Measurements from ENCODE around the gene SPTY2D1. TPM values are rescaled to one million over a fixed set of nuclear protein-coding genes. Genes with fewer than 3 reads are reported as not detected.
"Not testable (repeated sequence)": the region's sequence is repeated elsewhere in the genome, so short reads cannot be mapped to it uniquely, and the experiment has no call there.

SPTY2D1 gene
- total and polyA plus RNA-seq, 7 donors, result 4.8 to 17.8 (median 15.0) TPM

DNA sequence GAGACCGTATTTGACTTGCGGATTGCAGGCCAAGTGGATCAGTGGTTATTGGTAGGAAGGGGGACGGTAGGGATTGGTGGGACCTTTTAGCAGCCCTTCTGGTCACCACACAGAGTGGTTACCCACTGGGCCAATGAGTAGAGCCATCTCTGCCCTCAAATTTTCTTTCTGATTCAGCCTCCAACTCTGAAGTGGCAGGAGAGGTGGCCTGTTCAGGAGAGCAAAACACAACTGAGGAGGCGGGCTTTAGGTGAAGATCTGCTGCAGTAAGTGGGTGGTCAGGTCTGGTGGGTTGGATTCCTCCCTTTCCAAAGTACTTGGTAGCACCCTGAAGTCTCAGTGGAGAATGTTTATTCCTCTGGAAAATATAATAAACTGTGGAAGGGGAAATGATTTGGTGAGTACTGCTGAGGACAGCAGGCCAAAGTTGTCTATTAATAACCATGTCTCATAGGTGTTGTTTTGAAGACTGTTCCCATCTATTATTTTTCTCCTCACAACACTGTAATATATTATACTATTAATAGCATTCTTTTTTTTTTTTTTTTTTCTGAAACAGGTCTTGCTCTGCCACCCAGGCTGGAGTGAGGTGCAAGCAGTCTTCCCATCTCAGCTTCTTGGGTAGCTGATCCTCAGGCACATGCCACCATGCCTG lies 33.1 kb downstream of the SPTY2D1 start:
- ATAC-seq, result peak; percentile 71 to 96 (median 88)
- Histone ChIP-seq H3K27me3 (ENCODE audit: insufficient read depth in 3 of 3, low read length in 2 of 3) (no peaks in the 10 kb centered on the region), H3K36me3 (ENCODE audit: insufficient read depth in 1 of 2, low read depth in 1 of 2) (peaks cover 0 to 22% of the 10 kb centered on the region in 2 donors), H3K4me1 (peaks cover 12% of the 10 kb centered on the region), H3K9me3 (no peaks in the 10 kb centered on the region), H3K27ac (peak overlapping the region; percentile 66), H3K4me3 (no peak overlapping the region)
- TF ChIP-seq, protein P1, sequence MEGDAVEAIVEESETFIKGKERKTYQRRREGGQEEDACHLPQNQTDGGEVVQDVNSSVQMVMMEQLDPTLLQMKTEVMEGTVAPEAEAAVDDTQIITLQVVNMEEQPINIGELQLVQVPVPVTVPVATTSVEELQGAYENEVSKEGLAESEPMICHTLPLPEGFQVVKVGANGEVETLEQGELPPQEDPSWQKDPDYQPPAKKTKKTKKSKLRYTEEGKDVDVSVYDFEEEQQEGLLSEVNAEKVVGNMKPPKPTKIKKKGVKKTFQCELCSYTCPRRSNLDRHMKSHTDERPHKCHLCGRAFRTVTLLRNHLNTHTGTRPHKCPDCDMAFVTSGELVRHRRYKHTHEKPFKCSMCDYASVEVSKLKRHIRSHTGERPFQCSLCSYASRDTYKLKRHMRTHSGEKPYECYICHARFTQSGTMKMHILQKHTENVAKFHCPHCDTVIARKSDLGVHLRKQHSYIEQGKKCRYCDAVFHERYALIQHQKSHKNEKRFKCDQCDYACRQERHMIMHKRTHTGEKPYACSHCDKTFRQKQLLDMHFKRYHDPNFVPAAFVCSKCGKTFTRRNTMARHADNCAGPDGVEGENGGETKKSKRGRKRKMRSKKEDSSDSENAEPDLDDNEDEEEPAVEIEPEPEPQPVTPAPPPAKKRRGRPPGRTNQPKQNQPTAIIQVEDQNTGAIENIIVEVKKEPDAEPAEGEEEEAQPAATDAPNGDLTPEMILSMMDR (IDR thresholded peaks at IDR 0.05), result no peak
- no peak for DNase-seq
- intact Hi-C loops (cut with DNase I), result no loop called here
- 94 to 96% (median 95%) methylated on average over 4 of the region's 4 CpGs for WGBS, 3 donors

DNA sequence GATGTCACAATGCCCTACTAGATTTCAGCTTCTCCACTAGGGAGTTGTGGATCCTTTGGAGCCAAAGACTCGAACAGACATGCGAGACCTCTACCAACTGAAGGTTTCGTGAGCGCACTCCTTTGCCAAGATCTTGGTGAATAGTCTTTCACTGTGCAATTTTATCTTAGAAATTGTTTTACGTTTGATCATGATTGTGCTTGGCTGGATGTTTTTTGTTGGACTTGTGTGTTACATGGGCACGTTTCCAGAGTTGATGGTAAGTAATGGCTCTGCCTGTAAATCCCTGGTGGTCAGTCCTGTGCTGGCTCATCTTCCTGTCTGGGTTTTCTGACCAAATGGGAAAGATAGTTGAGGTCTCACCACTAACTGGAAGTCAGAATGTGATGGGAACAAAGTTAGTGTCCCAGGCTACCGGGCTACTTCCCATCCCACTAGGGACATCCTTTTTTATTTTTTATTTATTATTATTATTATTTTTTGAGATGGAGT lies 34.4 kb downstream of the SPTY2D1 start, which contains the start of gene MISFA:
TSS of gene MISFA (plus strand) at position 51 of the 492 bp plus-strand sequence. CDS start at position 191, 140 bp downstream.
- intact Hi-C loops (cut with DNase I), result no loop called here
- no peaks in the 10 kb centered on the region for H3K9me3 ChIP-seq
- DNase-seq, result no peak
- 87 to 92% (median 88%) methylated on average over 7 of the region's 7 CpGs for WGBS, 3 donors
- no peak for ATAC-seq
- TF ChIP-seq, protein P1 (IDR thresholded peaks at IDR 0.05), result no peak
- no peak within 1 kb of the TSS for H3K4me3 ChIP-seq
- peak within 1 kb of the TSS; percentile 66 for H3K27ac ChIP-seq
- peaks cover 12% of the 10 kb centered on the region for H3K4me1 ChIP-seq
- peaks cover 0 to 15% of the 10 kb centered on the region in 2 donors for H3K36me3 ChIP-seq (ENCODE audit: insufficient read depth in 1 of 2, low read depth in 1 of 2)
- H3K27me3 ChIP-seq (ENCODE audit: insufficient read depth in 3 of 3, low read length in 2 of 3), result no peaks in the 10 kb centered on the region

DNA sequence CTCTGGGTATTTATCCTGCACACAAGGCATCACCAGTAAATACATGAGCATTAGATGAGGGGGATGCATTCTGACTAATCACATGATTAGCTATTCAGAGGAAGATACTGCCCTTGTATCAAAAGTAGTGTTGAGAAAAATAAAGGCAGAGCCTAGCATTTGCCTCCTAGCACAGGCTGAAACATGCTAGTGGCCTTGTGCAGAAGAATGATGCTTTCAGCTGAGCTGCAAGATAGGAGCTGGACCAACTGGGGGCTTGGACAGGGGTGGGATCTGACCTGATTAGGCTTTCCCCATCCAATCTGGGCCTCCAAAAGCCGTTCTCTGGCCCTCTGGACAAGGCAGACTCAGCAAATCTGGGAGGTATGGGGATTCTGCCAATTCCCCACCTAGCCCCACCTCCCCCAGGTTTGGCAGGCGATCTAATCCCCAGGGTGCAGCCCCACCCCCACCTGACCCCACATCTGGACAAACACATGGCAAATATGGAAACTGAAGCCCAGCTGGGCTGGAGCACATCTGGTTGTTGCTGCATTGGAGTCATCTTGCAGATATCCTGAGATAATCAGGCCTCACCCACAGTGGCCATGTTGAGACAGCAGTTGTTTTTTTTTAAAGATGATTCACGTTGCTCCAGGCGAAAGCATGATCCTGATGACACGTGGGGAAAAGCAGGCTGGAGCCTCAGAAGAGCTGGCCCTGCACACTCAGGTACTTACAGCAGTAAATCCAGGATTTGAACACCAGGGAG lies 39.0 kb downstream of the SPTY2D1 start:
- intact Hi-C loops (cut with DNase I), result no loop called here
- DNase-seq, result no peak

DNA sequence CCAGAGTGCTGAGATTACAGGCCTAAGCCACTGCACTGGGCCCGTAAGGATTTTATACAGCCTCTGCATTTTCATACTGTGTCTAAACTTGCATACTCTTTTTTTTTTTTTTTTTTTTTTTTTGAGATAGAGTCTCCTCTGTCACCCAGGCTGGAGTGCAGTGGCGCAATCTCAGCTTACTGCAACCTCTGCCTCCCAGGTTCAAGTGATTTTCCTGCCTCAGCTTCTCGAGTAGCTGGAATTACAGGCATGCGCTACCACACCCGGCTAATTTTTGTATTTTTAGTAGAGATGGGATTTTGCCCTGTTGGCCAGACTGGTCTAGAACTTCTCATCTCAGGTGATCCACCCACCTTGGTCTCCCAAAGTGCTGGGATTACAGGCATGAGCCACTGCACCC lies 40.1 kb downstream of the SPTY2D1 start:
- H3K4me3 ChIP-seq; H3K9me3 ChIP-seq; ATAC-seq; H3K27me3 ChIP-seq (ENCODE audit: insufficient read depth in 3 of 3, low read length in 2 of 3); H3K27ac ChIP-seq; intact Hi-C loops (cut with DNase I); DNase-seq: not testable (repeated sequence)
- Histone ChIP-seq H3K36me3 (ENCODE audit: insufficient read depth in 1 of 2, low read depth in 1 of 2) (peaks cover 0 to 12% of the 10 kb centered on the region in 2 donors), H3K4me1 (peaks cover 26% of the 10 kb centered on the region)
- WGBS, 3 donors, result 84 to 89% (median 89%) methylated on average over 5 of the region's 5 CpGs

More for the DNA sequence above, 39.0 kb downstream of the SPTY2D1 start:
- Histone ChIP-seq H3K4me1 (peaks cover 17% of the 10 kb centered on the region), H3K27me3 (ENCODE audit: insufficient read depth in 3 of 3, low read length in 2 of 3) (no peaks in the 10 kb centered on the region), H3K27ac (no peak overlapping the region), H3K36me3 (ENCODE audit: insufficient read depth in 1 of 2, low read depth in 1 of 2) (peaks cover 0 to 12% of the 10 kb centered on the region in 2 donors), H3K4me3 (no peak overlapping the region), H3K9me3 (no peaks in the 10 kb centered on the region)
- peak in 1 of 4 donors; percentile 17 for ATAC-seq
- TF ChIP-seq, protein P1 (IDR thresholded peaks at IDR 0.05), result no peak
- WGBS, 3 donors, result 58 to 68% (median 62%) methylated on average over 5 of the region's 5 CpGs

DNA sequence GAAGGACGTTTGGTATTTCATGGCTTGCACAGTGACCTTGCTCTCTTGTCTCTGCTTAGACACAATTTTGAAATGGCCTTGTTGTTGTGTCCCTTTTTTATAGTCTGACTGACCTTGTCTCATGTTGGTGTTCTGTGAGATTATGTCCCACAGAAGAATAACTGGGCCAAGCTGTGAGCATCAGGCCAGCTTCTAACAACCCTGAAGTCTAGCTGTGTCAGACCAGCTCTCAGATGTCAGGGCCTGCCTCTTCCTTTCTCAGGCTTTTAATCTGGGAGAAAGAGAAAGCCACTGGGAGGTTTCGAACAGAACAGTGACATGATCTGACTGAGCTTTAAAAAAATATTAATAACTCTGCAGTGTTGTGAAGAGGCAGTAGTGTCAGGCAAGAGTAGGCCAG lies 43.6 kb downstream of the SPTY2D1 start:
- 19 to 26% (median 24%) methylated on average over 2 of the region's 2 CpGs for WGBS, 3 donors
- Histone ChIP-seq H3K9me3 (no peaks in the 10 kb centered on the region), H3K27ac (peak overlapping the region; percentile 85), H3K27me3 (ENCODE audit: insufficient read depth in 3 of 3, low read length in 2 of 3) (no peaks in the 10 kb centered on the region), H3K36me3 (ENCODE audit: insufficient read depth in 1 of 2, low read depth in 1 of 2) (peaks cover 0 to 5% of the 10 kb centered on the region in 2 donors), H3K4me1 (peaks cover 35% of the 10 kb centered on the region), H3K4me3 (peak overlapping the region; percentile 96)
- intact Hi-C loops (cut with DNase I), result no loop called here
- DNase-seq, result no peak
- ATAC-seq, result no peak
- TF ChIP-seq, protein P1 (IDR thresholded peaks at IDR 0.05), result no peak
